ENCODE measurements around the gene ZNF573. TPM values are rescaled to one million over a fixed set of nuclear protein-coding genes. Genes with fewer than 3 reads are reported as not detected.

ZNF573 gene
- total and polyA plus RNA-seq, 4 donors: 0.42 to 5.0 (median 4.2) TPM

DNA sequence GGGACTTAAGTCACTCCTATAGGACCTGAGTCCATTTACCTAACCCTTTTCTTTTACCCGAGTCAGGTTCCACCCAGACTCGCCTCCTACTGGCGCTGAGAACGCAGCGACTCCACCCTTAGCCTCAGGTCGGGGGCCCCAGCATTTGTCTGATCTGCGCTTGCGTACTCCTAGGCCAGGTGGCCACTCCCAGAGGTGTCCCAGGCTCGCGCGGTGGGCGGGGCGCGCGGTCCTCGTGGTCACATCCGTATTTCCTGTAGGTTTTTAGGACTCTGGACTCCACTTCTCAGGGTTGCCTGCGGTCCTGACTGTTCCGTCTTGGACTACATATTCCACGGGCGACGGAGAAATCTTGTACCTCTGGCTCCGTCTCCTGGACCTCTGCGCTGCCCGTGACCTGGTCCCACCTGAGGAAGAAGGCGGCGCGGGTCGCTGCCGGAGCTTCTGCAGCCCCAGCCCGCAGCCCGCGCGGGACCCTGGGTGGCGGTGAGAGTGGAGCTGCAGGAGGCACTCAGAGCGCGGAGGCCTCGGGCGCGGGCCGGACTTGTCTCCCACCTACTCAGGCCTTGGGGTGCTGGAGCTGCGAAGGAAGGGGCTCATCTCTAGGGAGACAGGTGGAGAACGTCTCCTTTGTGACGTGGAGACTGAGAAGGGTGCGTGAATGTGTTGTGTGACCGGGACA lies 11.0 kb upstream of the ZNF573 start:
- WGBS: 41% methylated on average over 46 of the region's 46 CpGs

DNA sequence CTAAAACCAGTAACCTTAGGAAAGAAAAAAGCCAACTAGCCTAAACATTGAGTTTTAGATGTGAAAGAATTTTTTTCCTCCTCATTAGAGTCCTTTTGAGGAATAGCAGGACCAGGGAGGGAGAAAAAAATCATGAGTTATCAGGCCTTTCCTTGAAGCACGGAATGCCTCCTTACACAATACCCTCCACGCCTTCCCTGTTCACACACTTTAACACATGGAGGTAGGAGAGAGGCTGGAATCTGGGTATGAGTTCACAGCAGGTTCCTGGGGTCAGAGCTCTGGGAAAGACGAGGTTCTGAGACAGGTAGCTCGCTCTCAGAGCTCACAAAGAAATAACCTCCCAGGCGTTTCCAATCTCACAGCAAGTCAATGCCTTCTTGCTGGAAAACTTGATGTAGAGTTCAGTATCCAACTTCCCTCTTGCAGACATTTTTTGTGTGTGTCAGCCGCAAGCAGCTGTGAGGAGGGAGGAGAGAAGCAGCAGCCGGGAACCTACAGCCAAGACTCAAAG lies 716 bp downstream of the ZNF573 start:
- TF ChIP-seq FOXA2 (IDR thresholded peaks at IDR 0.05) (no peak), TAF1 (conservative IDR thresholded peaks at IDR 0.05) (no peak)
- 11% methylated on average over 7 of the region's 7 CpGs for WGBS
- H3K27ac ChIP-seq (ENCODE audit: low read depth in 1 of 2, low read length in 2 of 2): peak overlapping the region; percentile 75 to 83
- H3K9me3 ChIP-seq (ENCODE audit: control insufficient read depth in 4 of 4, low read length in 3 of 4): peaks cover 0 to 9% (median 3%) of the 10 kb centered on the region in 4 donors
- peaks cover 0 to 13% (median 8%) of the 10 kb centered on the region in 4 donors for H3K4me1 ChIP-seq (ENCODE audit: control insufficient read depth in 4 of 4, insufficient read depth in 4 of 4, low read length in 3 of 4)
- H3K9ac ChIP-seq (ENCODE audit: low read depth in 1 of 2, low read length in 2 of 2): peak overlapping the region; percentile 57 to 98
- H3K4me3 ChIP-seq (ENCODE audit: low read depth in 1 of 3, low read length in 3 of 3): peak overlapping the region; percentile 63 to 100 (median 91)
- H3K36me3 ChIP-seq (ENCODE audit: control insufficient read depth in 4 of 4, insufficient read depth in 3 of 4, low read depth in 1 of 4, low read length in 3 of 4): no peaks in the 10 kb centered on the region
- no peaks in the 10 kb centered on the region for H3K27me3 ChIP-seq (ENCODE audit: control insufficient read depth in 4 of 4, insufficient read depth in 4 of 4, low read length in 3 of 4)
- no peak for DNase-seq (ENCODE audit: low spot score)

More for the DNA sequence above, 11.0 kb upstream of the ZNF573 start:
- H3K27ac ChIP-seq (ENCODE audit: low read depth in 1 of 2, low read length in 2 of 2): no peak overlapping the region
- DNase-seq (ENCODE audit: low spot score): no peak
- TF ChIP-seq NR2F2 (IDR thresholded peaks at IDR 0.05): no peak
- TF ChIP-seq, protein P1, sequence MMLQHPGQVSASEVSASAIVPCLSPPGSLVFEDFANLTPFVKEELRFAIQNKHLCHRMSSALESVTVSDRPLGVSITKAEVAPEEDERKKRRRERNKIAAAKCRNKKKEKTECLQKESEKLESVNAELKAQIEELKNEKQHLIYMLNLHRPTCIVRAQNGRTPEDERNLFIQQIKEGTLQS (IDR thresholded peaks at IDR 0.05): no peak
- no peaks in the 10 kb centered on the region for H3K27me3 ChIP-seq (ENCODE audit: control insufficient read depth in 4 of 4, insufficient read depth in 4 of 4, low read length in 3 of 4)
- no peak overlapping the region for H3K9ac ChIP-seq (ENCODE audit: low read depth in 1 of 2, low read length in 2 of 2)
- no peaks in the 10 kb centered on the region for H3K36me3 ChIP-seq (ENCODE audit: control insufficient read depth in 4 of 4, insufficient read depth in 3 of 4, low read depth in 1 of 4, low read length in 3 of 4)
- H3K9me3 ChIP-seq (ENCODE audit: control insufficient read depth in 4 of 4, low read length in 3 of 4): peaks cover 21 to 55% (median 41%) of the 10 kb centered on the region in 4 donors
- peak overlapping the region in 1 of 3 donors; percentile 23 for H3K4me3 ChIP-seq (ENCODE audit: low read depth in 1 of 3, low read length in 3 of 3)
- no peaks in the 10 kb centered on the region for H3K4me1 ChIP-seq (ENCODE audit: control insufficient read depth in 4 of 4, insufficient read depth in 4 of 4, low read length in 3 of 4)

DNA sequence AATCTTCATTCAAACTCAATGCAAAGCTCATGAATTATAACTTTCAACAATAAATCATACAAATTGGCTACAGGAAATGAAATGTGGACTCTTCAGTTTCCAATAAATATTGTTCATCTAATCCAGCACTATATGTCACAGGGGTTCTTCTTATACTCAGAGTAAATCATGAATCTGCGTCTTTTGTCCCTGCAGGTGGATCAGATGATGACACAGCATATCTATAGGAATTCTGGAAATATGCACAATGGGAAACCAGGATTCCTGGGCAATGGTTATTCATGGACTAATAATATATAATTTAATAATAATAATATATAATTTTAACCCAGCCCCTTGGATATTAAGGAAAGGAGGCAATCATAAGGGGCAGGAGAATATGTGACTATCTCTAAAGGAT lies 8.4 kb downstream of the ZNF573 start:
- H3K27ac ChIP-seq (ENCODE audit: low read depth in 1 of 2, low read length in 2 of 2): no peak overlapping the region
- TF ChIP-seq, protein P2, sequence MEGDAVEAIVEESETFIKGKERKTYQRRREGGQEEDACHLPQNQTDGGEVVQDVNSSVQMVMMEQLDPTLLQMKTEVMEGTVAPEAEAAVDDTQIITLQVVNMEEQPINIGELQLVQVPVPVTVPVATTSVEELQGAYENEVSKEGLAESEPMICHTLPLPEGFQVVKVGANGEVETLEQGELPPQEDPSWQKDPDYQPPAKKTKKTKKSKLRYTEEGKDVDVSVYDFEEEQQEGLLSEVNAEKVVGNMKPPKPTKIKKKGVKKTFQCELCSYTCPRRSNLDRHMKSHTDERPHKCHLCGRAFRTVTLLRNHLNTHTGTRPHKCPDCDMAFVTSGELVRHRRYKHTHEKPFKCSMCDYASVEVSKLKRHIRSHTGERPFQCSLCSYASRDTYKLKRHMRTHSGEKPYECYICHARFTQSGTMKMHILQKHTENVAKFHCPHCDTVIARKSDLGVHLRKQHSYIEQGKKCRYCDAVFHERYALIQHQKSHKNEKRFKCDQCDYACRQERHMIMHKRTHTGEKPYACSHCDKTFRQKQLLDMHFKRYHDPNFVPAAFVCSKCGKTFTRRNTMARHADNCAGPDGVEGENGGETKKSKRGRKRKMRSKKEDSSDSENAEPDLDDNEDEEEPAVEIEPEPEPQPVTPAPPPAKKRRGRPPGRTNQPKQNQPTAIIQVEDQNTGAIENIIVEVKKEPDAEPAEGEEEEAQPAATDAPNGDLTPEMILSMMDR (IDR thresholded peaks at IDR 0.05; ENCODE audit: low read depth, low read length, missing input control): no peak
- TF ChIP-seq FOXA2 (IDR thresholded peaks at IDR 0.05) (no peak), YY1 (IDR thresholded peaks at IDR 0.05) (no peak), SP1 (IDR thresholded peaks at IDR 0.05) (no peak), GABPA (IDR thresholded peaks at IDR 0.05 in 1 of 2, conservative IDR thresholded peaks at IDR 0.05 in 1 of 2) (no peak), RXRA (IDR thresholded peaks at IDR 0.05) (no peak), RAD21 (IDR thresholded peaks at IDR 0.05) (no peak)
- TF ChIP-seq, protein P1 (IDR thresholded peaks at IDR 0.05): no peak
- H3K36me3 ChIP-seq (ENCODE audit: control insufficient read depth in 4 of 4, insufficient read depth in 3 of 4, low read depth in 1 of 4, low read length in 3 of 4): peaks cover 4 to 57% (median 29%) of the 10 kb centered on the region in 4 donors
- peaks cover 9 to 22% (median 17%) of the 10 kb centered on the region in 4 donors for H3K9me3 ChIP-seq (ENCODE audit: control insufficient read depth in 4 of 4, low read length in 3 of 4)
- DNase-seq (ENCODE audit: low spot score): no peak
- no peak overlapping the region for H3K4me3 ChIP-seq (ENCODE audit: low read depth in 1 of 3, low read length in 3 of 3)
- no peaks in the 10 kb centered on the region for H3K27me3 ChIP-seq (ENCODE audit: control insufficient read depth in 4 of 4, insufficient read depth in 4 of 4, low read length in 3 of 4)
- no peak overlapping the region for H3K9ac ChIP-seq (ENCODE audit: low read depth in 1 of 2, low read length in 2 of 2)
- 100% methylated on average over 1 of the region's 1 CpG for WGBS
- H3K4me1 ChIP-seq (ENCODE audit: control insufficient read depth in 4 of 4, insufficient read depth in 4 of 4, low read length in 3 of 4): no peaks in the 10 kb centered on the region
